ENCODE results near the gene TEP1.

Gene TEP1

DNA sequence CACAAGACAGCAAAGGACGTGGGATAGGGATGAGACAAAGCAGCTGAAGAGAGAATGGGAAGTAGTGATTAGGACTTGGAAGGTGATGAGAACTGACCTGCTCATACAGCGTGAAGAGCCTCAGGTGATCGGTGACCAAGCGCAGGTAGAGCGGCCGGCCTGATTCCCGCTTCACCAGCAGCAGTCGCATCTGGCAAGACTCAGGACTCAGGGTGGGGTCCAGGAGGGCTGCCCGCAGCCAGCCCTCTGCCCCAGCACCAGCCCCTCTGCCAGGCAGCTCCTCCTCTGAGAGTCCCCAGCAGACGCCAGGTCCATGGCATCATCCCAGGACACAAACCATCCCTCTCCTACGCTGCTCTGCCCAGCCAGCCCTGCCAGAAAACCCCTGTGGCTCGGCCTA, 30.8 kb downstream of the TEP1 start:
- no peak for DNase-seq (ENCODE audit: low read depth)
- H3K4me3 ChIP-seq (ENCODE audit: control insufficient read depth, low read depth, low read length): no peak overlapping the region
- TF ChIP-seq, protein P1, sequence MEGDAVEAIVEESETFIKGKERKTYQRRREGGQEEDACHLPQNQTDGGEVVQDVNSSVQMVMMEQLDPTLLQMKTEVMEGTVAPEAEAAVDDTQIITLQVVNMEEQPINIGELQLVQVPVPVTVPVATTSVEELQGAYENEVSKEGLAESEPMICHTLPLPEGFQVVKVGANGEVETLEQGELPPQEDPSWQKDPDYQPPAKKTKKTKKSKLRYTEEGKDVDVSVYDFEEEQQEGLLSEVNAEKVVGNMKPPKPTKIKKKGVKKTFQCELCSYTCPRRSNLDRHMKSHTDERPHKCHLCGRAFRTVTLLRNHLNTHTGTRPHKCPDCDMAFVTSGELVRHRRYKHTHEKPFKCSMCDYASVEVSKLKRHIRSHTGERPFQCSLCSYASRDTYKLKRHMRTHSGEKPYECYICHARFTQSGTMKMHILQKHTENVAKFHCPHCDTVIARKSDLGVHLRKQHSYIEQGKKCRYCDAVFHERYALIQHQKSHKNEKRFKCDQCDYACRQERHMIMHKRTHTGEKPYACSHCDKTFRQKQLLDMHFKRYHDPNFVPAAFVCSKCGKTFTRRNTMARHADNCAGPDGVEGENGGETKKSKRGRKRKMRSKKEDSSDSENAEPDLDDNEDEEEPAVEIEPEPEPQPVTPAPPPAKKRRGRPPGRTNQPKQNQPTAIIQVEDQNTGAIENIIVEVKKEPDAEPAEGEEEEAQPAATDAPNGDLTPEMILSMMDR (IDR thresholded peaks at IDR 0.05; ENCODE audit: control insufficient read depth, insufficient read depth, low read depth, low read length, missing control alignments): no peak

DNA sequence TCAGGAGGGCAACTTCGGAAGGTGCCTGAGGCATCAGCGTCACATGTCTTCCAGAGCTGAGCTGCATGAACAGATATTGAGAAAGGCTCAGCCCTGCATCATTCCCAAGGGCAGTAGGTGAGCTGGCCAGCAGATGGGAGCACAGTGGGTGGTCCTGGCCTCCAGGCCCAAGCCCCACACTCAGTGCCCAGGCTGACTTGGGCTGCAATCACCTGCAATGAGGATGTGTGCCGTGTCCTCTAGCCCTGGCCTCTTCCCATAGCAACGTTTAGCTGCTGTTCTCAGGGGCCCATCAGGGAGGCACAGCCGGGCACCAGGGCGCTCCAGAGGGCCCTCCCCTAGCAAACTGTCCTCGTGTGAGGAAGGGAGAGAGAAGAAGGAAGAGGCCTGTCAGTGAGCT, 32.0 kb downstream of the TEP1 start:
- TF ChIP-seq, protein P1 (IDR thresholded peaks at IDR 0.05; ENCODE audit: control insufficient read depth, insufficient read depth, low read depth, low read length, missing control alignments): no peak
- no peak overlapping the region for H3K4me3 ChIP-seq (ENCODE audit: control insufficient read depth, low read depth, low read length)
- no peak for DNase-seq (ENCODE audit: low read depth)

DNA sequence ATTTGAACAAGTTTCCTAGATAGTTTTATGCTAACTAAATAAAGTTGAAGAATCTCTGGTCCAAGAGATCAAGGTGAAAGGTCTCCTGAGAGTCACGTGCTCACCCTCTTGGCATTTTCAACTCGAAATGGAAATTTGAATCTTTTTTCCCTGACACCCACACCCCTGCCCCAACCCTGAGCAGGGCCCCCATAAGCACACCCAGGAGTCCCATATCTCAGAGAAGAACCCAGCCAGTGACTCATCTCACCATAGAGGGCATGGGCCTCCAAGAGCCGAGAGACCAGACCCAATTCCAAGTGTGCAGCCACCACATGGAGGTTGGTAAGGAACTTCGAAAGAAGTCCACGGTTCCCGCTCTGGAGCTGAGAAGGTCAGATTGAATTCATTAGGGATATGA, 32.6 kb downstream of the TEP1 start:
- H3K4me3 ChIP-seq (ENCODE audit: control insufficient read depth, low read depth, low read length): no peak overlapping the region
- no peak for DNase-seq (ENCODE audit: low read depth)
- TF ChIP-seq, protein P1 (IDR thresholded peaks at IDR 0.05; ENCODE audit: control insufficient read depth, insufficient read depth, low read depth, low read length, missing control alignments): no peak

- no peak for DNase-seq (ENCODE audit: low read depth)
- H3K4me3 ChIP-seq (ENCODE audit: control insufficient read depth, low read depth, low read length): no peak overlapping the region
- TF ChIP-seq, protein P1 (IDR thresholded peaks at IDR 0.05; ENCODE audit: control insufficient read depth, insufficient read depth, low read depth, low read length, missing control alignments): no peak
Observed at GRCh38 chr14:20379743-20380142, 33.6 kb downstream of the TEP1 start.

DNA sequence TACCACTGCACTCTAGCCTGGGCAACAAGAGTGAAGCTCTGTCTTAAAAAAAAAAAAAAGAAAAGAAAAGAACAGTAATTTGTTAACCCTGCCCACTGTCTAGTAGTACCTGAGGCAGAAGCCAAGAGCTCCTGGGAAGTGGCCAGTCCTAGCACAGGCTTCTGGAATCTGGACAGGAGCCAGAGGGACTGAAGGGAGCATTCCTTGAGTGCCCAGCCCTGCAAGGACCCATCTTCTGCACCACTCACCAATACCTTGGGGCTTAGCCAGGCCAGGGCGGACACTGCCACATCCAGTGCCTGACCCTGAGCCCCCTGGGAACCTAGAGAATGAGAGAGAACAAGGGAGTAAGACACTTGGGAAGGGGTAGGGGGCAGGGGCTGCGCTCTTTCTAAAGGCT, 36.1 kb downstream of the TEP1 start:
- H3K4me3 ChIP-seq (ENCODE audit: control insufficient read depth, low read depth, low read length): no peak overlapping the region
- DNase-seq (ENCODE audit: low read depth): no peak
- TF ChIP-seq, protein P1 (IDR thresholded peaks at IDR 0.05; ENCODE audit: control insufficient read depth, insufficient read depth, low read depth, low read length, missing control alignments): no peak

DNA sequence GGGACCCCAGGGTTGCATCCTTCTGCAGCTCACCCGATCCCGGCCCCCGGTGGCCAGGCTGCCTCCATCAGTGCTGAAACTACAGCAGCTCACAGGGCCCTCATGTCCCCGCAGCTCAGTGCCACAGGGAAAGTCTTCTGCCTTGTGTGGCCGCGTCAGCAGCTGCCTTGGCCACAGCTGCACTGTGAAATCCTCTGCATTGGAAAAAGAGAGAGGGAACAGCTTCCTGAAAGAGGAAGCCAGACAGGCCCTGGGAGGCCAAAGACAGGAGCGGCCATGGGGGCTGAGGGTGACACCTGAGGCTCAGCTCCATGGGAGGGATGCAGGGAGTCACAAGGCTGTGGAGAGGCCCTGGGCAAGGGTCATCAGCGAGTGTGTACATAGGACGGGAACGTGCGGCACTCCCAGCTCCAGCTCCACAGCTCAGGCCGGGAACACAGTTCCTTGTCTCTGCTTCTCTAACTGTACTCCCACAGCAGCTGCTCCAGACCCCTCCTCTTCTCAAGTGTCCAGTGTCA, 37.2 kb downstream of the TEP1 start:
- TF ChIP-seq, protein P1 (IDR thresholded peaks at IDR 0.05; ENCODE audit: control insufficient read depth, insufficient read depth, low read depth, low read length, missing control alignments): no peak
- no peak overlapping the region for H3K4me3 ChIP-seq (ENCODE audit: control insufficient read depth, low read depth, low read length)
- DNase-seq (ENCODE audit: low read depth): no peak

- TF ChIP-seq, protein P1 (IDR thresholded peaks at IDR 0.05; ENCODE audit: control insufficient read depth, insufficient read depth, low read depth, low read length, missing control alignments): no peak
- H3K4me3 ChIP-seq (ENCODE audit: control insufficient read depth, low read depth, low read length): no peak overlapping the region
- DNase-seq (ENCODE audit: low read depth): no peak
Observed at GRCh38 chr14:20375471-20375870, 37.8 kb downstream of the TEP1 start.

Data from AG09309 (cell line).